GM23338 (cell line): ENCODE measurements around the gene MAP7D1. TPM values are rescaled to one million over a fixed set of nuclear protein-coding genes. Genes with fewer than 3 reads are reported as not detected.
A peak's percentile ranks its signal among the peaks of the same experiment; 100 is the strongest.

Experiments used
- ATAC-seq: fragments of 200-7000 bp; cut with Tn5 transposase; 3 replicates; pipeline ENCODE4 v1.9.1; 2020
- DNase-seq: peaks from one replicate; pipeline ENCODE4 v3.0.0-alpha.2; 2015; ENCODE audit warnings: low spot score
- H2AFZ ChIP-seq: fragments of 200-600 bp; sonication (generic); 2 replicates; pipeline ENCODE4 v1.8.0; 2016; ENCODE audit warnings: antibody characterized with exemption, mild to moderate bottlenecking, moderate library complexity
- H3F3A ChIP-seq: fragments of 200-600 bp; sonication (generic); replicated peaks from 2 replicates; pipeline ENCODE4 v1.8.0; 2017; ENCODE audit warnings: antibody characterized with exemption, mixed run types, low read depth
- H3K27ac ChIP-seq: fragments of 200-600 bp; sonication (generic); 2 replicates; pipeline ENCODE4 v1.6.1; 2016; ENCODE audit warnings: low read depth
- H3K27me3 ChIP-seq: fragments of 200-600 bp; sonication (generic); 2 replicates; pipeline ENCODE4 v1.8.0; 2016; ENCODE audit warnings: mild to moderate bottlenecking, mixed run types, moderate library complexity; ENCODE audit not compliant: insufficient read depth
- H3K36me3 ChIP-seq: fragments of 200-600 bp; sonication (generic); 2 replicates; pipeline ENCODE4 v1.8.0; 2016; ENCODE audit warnings: mild to moderate bottlenecking; ENCODE audit not compliant: insufficient read depth
- H3K4me1 ChIP-seq: fragments of 200-600 bp; sonication (generic); 2 replicates; pipeline ENCODE4 v1.8.0; 2016; ENCODE audit warnings: mild to moderate bottlenecking, moderate library complexity; ENCODE audit not compliant: insufficient read depth
- H3K4me2 ChIP-seq: fragments of 200-600 bp; sonication (generic); 2 replicates; pipeline ENCODE4 v1.7.1; 2017; ENCODE audit warnings: mixed run types
- H3K4me3 ChIP-seq: fragments of 200-600 bp; sonication (generic); 2 replicates; pipeline ENCODE4 v1.6.1; 2016; ENCODE audit warnings: mixed run types
- H3K79me2 ChIP-seq: fragments of 200-600 bp; sonication (generic); replicated peaks from 2 replicates; pipeline ENCODE4 v1.8.0; 2017; ENCODE audit warnings: mild to moderate bottlenecking; ENCODE audit not compliant: insufficient read depth
- H3K9me2 ChIP-seq: fragments of 200-600 bp; sonication (generic); 2 replicates; pipeline ENCODE4 v1.8.0; 2017; ENCODE audit not compliant: insufficient read depth
- H4K20me1 ChIP-seq: fragments of 200-600 bp; sonication (generic); replicated peaks from 2 replicates; pipeline ENCODE4 v1.8.0; 2017; ENCODE audit warnings: mild to moderate bottlenecking; ENCODE audit not compliant: insufficient read depth
- H3K27ac Mint-ChIP-seq: 2 replicates; pipeline ENCODE4 v1.8.0; 2020; ENCODE audit warnings: inconsistent platforms, mild to moderate bottlenecking, moderate library complexity, mixed read lengths
- H3K27me3 Mint-ChIP-seq: 3 replicates; pipeline ENCODE4 v1.8.0; 2022; ENCODE audit warnings: low read depth, mild to moderate bottlenecking, moderate library complexity, mixed read lengths, inconsistent platforms; ENCODE audit not compliant: insufficient read depth, poor library complexity
- H3K36me3 Mint-ChIP-seq: 3 replicates; pipeline ENCODE4 v1.8.0; 2021; ENCODE audit warnings: low read depth, mild to moderate bottlenecking, inconsistent platforms, moderate library complexity, mixed read lengths
- H3K4me1 Mint-ChIP-seq: 3 replicates; pipeline ENCODE4 v1.8.0; 2020; ENCODE audit warnings: mild to moderate bottlenecking, inconsistent platforms, mixed read lengths
- H3K4me3 Mint-ChIP-seq: 3 replicates; pipeline ENCODE4 v1.8.0; 2021; ENCODE audit warnings: moderate library complexity, mild to moderate bottlenecking, inconsistent platforms, mixed read lengths
- H3K9me3 Mint-ChIP-seq: 3 replicates; pipeline ENCODE4 v1.8.0; 2020; ENCODE audit warnings: moderate library complexity, mild to moderate bottlenecking, inconsistent platforms, mixed read lengths
- ETS1 ChIP-seq: IDR thresholded peaks from 2 replicates; pipeline ENCODE4 v1.6.1; 2016; ENCODE audit warnings: antibody characterized with exemption
- EZH2phosphoT487 ChIP-seq: fragments of 200-600 bp; sonication (generic); IDR thresholded peaks from one replicate; pipeline ENCODE4 v1.8.1; 2018; ENCODE audit warnings: antibody characterized with exemption; ENCODE audit not compliant: unreplicated experiment
- REST ChIP-seq: IDR thresholded peaks from one replicate; pipeline ENCODE4 v1.6.1; 2018; ENCODE audit warnings: antibody characterized with exemption; ENCODE audit not compliant: unreplicated experiment
- STAT1 ChIP-seq: IDR thresholded peaks from one replicate; pipeline ENCODE4 v1.6.1; 2016; ENCODE audit warnings: antibody characterized with exemption; ENCODE audit not compliant: unreplicated experiment
- ZNF462 ChIP-seq: fragments of 250-450 bp; sonication (Bioruptor Pico); IDR thresholded peaks from 2 replicates; pipeline ENCODE4 v1.5.0; 2020; ENCODE audit warnings: mild to moderate bottlenecking, moderate library complexity
- polyA plus RNA-seq: library from polyadenylated mRNA; unstranded; fragments of >200 nt; fragmentation: Nextera tagmentation; extraction: Ambion mirVana; gene quantifications from 2 replicates; pipeline ENCODE4 v1.2.1, GENCODE V29; 2016
- total RNA-seq: library from RNA; depleted of rRNA; stranded (reverse); fragments of >200 nt; shearing (Covaris generic); gene quantifications from 2 replicates; pipeline ENCODE4 v1.2.3, GENCODE V29; 2014

Gene MAP7D1
- total and polyA plus RNA-seq, 2 experiments from 2014 or later, result 13.8 to 59.8 TPM

GRCh38 chr1:36161641-36162531 lies 5.9 kb downstream of the MAP7D1 start:
- no peak for TF ChIP-seq REST
- no peak for TF ChIP-seq ZNF462 (CRISPR knock-in tag)
- no peak for TF ChIP-seq ETS1
- TF ChIP-seq STAT1, result no peak
- no peak for TF ChIP-seq EZH2phosphoT487
- peaks cover 23% of the 10 kb centered on the region for H3K4me1 ChIP-seq
- Mint-ChIP-seq H3K27me3 (peaks cover 19% of the 10 kb centered on the region), H3K9me3 (no peaks in the 10 kb centered on the region), H3K36me3 (peaks cover 8% of the 10 kb centered on the region), H3K4me3 (peak overlapping the region; percentile 81), H3K27ac (peak overlapping the region; percentile 98), H3K4me1 (peaks cover 41% of the 10 kb centered on the region)
- H3K4me3 ChIP-seq, result peak overlapping the region; percentile 61
- H3K79me2 ChIP-seq, result peaks cover 35% of the 10 kb centered on the region
- H3K9me2 ChIP-seq, result no peaks in the 10 kb centered on the region
- no peaks in the 10 kb centered on the region for H3K36me3 ChIP-seq
- DNase-seq (peak; percentile 49), ATAC-seq (no peak)
- peak overlapping the region; percentile 72 for H3K4me2 ChIP-seq
- H3K27ac ChIP-seq, result peak overlapping the region; percentile 98
- H3K27me3 ChIP-seq, result no peaks in the 10 kb centered on the region
- peaks cover 8% of the 10 kb centered on the region for H4K20me1 ChIP-seq
- peak overlapping the region; percentile 78; the same call in 1 of the 2 replicates for H2AFZ ChIP-seq
- H3F3A ChIP-seq, result peaks cover 7% of the 10 kb centered on the region; the same call in 1 of the 2 replicates
